GM20431 (cell line): ENCODE measurements around the gene RHBDD3.

ENCODE experiments used
- in situ Hi-C: fragments of 300-500 bp; cut with MseI, MboI; formaldehyde crosslinking; loops from one replicate; pipeline ENCODE4 v1.15.0; 2020; ENCODE audit warnings: low sequenced_read_pairs; ENCODE audit not compliant: unreplicated experiment

The RHBDD3 gene

DNA sequence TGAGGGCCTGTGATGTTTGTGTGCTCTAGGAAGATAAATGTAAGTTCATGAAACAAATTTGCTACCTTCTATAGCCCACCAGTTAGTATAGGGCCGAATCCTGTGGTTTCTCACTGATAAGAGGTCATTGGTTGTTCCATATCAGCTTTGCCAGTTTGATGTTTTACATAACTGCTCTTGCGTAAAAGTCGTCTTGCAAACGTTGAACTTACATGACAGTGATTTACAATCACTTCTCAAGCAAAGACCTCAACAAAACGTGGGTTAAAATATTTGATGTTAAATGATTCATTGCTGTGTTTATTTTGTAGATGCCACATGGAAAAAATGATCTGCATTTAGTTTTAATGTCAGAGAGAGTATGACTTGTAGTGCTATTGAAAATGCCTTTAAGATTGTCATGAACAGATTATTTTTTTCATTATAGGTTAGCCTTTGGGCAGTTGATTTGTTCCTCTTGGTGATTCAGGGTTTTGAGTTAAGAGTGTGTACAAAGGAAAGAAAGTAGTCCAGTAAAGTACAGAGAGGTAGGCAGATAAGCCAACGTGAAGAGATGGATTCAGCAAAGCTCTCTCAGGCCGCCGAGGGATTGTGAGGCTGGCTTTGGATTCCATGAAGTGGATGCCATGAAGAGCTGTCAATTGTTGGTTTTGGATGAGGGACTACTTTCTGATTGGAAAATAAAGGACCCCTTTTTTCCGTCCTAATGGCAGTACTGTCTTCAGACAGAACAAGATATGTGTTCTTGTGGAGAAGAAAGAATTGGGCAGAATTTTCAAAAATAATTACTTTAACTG lies 2.9 kb upstream of the RHBDD3 start:
- in situ Hi-C loops, result no loop called here

DNA sequence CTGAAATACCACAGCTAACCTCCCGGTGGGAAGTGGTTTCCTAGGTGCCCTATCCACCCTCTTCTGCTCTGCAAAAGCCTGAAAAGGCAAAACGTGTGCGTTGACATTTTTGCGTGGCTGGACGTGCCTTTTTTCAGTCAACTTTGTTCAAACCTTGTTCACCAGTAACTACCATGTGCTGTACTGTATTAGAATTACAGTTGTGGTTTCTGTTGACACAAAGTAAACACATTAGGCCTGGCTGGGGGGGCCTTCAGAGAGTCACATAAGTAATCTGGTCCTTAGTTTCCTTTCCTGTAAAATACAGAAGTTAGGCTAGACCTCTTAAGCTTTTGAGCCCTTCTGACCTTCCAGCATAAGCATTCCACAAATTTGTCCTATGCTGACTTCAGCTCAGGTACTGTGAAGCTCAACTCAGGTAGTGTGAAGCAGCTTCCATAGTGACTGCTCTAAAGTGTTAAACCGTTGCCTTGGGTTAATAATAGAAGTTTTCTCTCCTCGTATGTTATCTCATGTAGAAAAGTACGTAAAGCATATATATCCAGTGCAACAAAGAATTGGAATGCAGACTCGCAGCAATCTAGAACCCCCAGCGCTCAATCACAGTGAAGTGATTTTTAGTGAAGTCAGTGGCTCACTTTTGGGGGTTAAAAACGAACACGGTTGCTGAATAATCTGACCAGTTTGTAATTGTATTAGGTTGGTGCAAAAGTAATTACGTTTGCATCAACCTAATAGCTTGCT lies 2.1 kb upstream of the RHBDD3 start:
- in situ Hi-C loops, result no loop called here

DNA sequence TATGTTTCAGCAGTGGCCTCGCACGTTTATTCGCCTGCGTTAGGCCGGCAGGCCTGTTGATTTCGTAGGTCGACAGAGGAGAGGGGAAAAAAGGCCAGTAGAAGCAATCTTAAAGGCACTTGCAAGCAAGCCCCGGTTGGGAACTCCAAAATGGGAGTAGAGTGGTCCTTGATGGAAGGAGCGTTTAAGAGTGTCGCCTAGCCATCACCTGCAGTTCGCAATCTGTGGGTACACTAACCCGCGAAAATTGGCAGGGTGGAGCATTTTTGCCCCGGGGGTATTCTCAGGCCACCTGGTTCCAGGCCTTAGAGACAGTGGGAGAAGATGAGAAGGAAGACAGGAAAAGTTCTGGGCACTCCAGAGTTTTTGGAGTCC lies 1.4 kb upstream of the RHBDD3 start:
- in situ Hi-C loops, result no loop called here

DNA sequence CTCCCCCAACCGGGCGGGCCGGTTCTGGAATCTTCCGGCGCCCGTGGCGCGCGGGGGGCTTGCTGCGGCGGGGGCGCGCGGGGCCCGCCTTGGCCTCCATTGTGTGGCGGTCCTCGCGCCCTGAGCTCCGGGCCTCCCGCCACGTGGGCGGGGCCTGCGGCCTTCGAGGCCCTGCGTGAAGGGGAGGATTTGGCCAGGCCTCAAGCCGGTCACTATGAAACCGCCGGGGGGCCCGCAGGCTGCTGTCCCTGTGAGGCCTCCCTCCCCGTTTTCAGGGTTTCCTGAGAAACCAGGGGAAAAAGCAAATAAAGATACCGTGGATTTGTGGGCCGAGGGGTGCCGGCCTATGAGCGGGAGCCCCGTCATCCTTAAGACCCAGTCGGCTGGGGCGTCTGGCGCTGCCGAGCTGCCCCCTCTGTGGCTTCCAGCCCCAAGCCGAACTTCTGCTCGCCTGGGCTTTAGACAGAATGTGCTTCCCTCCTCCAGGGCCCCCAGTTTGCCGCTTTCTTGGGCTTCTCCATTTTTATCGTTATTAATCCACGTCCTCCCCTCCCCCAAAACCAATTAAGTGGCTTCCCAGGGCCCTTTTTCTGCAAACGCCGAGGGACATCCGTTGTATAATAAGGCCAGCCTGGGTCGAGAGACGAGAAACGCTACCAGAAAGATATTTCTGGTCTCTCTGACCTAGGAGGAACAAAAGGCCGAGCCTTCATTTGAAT lies 889 bp upstream of the RHBDD3 start:
- in situ Hi-C loops, result no loop called here

DNA sequence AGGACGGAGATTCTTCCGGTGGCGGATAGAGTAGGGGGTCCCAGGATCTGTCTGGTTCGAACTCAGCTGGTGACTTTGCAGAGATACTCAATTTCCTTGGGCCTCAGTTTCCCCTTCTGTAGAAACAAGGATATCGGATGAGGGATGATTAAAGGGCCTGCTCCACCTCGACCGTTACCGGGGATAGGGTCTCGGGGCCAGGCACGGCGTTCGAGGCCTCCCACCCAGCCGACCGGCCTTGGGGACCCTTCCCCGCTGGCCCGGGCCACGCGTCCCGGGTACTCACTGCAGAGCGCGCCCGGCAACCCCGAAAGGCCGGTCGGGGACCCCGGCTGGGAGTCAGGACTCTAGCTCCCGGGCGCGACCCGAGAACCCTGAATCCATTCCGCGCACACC lies 321 bp downstream of the RHBDD3 start:
- in situ Hi-C loops, result no loop called here

DNA sequence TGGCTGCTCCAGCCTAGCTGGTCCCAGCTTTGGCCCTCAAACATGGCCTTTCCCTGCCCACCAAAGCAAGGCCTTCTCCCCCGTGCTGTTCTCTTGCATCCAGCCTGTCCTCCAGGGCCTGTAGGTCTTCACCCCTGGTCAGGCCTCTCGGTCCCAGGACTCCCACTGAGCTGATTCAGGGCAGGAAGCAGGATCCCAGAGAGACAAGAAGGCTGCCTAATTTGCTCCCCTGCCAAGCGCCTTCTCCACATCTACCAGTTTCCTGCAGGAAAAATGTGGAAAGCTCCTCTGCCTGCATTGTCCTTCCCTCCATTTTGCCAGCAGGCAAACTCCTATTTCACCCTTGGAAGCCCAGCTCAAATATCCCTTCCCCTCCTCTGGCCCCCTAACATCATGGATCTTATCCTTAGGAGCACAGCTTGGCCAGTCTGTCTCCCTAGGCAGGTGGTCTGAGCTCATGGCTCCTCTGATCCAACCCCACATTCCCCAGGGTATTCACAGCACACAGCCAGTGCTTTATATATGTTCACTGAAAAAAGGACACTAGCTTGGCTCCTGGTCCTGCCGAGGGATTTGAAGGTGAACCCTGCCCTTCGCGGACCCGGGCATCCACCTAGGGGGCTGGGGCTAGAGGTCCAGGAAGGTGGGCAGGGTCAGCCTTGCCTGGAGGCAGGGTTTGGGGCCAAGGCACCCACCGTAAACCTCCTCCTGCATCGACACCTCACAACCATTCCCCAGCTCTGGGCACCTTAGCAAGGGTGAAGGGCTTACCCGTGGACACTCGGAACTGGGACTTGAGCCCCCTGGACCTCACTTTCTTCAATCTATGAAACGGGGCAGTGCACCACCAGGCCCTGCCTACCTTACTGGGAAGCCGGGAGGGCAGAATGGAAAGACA lies 968 bp downstream of the RHBDD3 start:
- in situ Hi-C loops, result no loop called here

DNA sequence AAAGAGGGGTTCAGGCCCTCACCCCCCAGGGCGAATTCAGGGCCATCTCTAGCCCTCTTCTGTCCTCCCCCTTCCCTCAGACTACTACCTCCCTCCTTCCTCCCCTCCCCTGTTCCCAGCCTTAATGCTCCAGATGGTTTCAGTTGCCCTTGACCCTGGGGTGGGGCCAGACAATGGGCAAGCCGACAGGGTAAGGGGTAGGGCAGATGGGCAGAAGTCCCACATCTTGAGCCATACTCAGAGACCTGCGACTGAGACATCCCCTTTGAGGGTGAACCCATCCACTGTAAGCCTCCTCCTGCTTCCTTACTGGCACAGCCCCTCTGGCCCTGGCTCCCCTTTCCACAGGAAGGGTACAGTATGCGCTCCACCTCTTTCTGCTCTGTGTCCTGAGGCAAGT lies 1.9 kb downstream of the RHBDD3 start:
- in situ Hi-C loops, result no loop called here

DNA sequence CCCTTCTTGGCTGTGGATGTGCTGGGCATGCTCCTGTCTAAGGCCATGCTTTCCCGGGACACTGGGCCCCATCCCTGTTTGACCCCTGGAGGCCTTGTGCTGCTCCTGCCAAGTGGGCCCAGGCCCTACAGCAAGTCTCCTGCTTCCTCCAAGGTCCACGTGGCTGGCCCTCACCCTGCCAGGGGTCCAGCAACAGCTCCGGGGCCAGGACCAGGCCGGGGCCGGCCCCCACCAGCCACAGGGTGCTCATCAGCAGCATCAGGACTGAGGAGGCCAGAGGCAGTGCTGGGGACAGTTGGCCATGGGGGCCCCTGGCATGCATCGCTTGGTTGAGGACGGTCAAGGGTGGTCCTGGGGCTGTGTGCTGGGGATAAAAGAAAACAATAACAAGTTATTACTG lies 2.5 kb downstream of the RHBDD3 start:
- in situ Hi-C loops, result no loop called here

DNA sequence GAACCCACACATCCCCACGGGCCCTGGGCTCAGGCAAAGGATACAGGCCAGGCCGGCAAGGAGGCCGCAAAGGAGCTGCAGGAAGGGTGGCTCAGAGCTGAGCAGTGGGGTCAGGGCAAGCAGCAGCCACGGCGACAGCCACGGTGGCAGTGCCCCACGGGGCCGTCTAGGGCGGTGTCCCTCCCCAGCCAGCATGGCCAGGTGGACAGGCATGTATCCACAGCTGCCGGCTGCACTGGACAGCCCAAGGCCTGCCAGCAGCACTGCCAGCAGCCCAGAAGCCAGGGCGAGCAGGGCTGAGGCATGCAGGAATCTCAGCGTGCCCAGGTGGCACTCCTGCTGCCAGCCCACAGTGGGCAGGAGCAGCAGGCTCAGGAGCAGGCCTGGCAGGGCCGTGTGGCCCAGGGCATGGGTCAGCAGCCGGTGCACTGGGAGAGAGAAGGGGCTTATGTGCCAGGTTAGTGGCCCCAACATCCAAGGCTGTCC lies 3.9 kb downstream of the RHBDD3 start:
- in situ Hi-C loops, result no loop called here

DNA sequence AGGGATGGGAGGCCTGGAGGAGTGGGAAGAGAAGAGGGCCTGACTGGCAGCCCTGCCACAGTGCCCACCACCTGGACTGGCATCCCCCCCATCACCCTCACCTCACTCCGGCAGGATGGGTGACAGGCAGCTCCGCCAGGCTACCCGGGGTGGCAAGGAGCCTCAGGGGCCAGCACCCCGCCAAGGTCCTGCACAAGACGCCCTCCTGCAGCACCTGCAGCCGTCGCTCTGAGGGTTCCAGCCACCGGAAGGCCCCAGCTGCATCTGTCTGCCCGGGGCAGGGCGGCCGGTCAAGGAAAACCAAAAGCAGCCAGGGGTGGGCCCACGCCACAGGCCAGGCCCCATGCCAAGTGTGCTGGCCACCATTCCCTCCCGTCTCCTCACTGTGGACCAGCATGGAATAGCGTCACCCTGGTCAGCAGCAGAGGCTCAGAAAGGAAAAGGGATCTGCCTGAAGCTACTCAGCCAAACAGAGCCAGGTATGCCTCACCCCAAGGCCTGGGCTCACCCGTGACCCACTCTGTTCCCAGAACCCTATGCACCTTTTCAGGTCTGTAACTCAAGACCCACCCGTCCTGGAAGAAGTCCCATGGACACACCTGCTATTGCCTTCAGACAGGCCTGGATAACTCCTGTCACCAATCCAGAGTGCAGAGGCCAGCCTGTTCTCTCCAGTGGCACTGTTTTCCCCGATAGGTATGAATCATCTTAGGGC lies 7.0 kb downstream of the RHBDD3 start:
- in situ Hi-C loops, result no loop called here

DNA sequence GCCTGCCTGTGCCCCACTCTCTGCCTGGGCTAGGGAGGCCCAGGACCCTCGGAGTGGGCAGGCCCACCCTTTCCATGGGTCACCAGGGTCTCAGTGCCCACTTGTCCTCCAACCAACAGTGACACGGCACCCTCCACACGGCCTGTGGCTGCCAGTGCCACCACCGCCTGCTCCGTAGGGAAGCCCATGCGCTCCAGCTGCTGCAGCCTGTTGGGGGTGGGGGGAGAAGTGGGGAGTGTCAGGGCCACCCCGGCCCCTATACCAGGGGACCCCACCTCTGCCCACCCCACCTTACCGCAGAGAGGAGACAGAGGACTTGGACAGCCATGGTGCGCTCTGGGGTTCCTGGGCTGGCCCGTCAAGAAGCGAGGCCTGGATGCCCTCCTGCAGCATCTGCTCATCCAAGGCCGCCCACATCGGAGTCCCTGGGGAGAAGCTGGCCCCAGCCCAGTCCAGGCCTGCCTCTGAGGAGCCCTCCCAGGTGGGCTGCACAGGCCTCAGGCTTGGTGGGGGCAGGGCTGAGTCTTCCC lies 7.7 kb downstream of the RHBDD3 start:
- in situ Hi-C loops, result no loop called here

DNA sequence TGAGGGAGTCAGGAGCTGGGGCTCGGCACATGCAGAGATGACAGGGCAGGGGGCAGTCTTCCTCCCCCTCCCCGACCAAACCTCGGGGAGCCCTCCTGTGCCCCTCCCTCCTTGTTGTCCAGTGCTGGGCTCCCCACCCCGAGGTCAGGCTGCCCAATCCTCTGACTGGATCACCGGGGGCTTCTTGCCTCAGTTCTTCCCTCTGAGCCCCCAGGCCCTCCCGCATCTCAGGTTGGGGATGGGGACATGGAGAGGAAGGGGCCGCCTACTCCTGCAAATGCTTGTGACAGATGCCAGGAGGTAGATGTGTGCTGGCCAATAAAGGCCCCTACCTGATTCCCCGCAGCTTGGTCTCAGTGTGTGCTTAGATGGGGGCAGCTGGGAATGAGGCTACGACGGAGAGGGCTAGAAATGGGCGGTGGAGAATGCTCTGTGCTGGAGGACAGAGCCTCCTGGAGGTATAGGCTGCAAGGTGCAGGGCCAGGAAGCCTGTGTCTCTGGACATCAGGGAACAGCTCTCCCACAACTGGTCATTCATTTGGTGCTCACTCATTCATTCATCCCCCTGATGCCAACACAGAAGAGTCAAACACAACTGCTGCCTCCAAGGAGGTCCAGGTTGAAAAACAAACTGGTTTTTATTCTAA lies 8.4 kb downstream of the RHBDD3 start:
- in situ Hi-C loops, result no loop called here

DNA sequence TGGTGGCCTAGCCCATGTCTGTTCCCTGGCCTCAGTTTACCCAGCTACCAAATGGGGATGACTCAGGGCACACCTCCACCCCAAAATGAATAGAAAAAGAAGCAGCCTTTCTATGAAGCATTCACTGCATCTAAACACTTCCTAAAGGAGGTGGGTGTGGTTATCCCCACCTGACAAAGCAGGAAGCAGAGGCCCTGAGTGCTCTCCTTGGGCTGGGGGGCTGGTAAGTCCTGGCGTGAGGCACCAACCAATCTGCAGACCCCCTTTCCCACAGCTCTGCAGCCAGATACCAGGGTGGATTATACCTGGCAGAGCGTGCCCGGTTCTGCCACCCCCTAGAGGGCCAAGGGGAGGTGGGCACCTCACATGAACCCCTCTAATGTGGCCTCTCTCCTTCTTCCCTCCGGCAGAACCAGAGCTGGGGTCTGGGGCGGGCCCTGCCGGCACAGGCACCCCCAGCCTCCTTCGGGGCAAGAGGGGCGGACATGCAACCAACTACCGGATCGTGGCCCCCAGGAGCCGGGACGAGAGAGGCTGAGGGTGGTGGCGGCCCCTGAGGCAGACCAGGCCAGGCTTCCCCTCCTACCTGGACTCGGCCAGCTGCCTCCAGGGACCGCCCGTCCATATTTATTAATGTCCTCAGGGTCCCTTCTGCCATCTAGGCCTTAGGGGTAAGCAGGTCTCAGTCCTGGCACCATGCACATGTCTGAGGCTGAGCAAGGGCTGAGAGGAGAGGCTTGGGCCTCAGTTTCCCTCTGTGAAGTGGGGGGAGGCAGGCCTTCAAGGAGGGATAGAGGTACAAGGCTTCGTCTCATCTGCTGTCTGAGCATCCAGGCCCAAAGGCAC lies 9.2 kb downstream of the RHBDD3 start:
- in situ Hi-C loops, result no loop called here

DNA sequence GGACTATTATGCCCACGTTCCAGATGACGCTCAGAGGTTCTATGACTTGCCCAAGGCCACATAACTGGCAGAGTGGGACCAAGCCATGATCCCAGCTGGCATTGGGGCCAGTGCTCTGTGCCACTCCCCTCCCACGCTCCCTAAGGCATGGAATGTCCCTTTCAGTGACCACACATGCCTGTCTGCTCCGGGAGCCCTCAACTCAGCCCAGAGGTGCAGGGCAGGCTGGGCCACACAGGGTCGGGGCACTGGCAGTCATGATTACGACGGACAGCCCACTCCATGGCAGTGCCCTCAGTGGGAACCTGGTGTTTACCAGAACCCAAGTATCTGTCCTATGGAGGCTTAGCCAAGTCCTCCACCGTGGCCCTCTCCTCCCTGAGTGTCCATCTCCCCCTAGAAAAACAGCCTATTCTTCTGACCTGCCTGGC lies 10.0 kb downstream of the RHBDD3 start:
- in situ Hi-C loops, result no loop called here

DNA sequence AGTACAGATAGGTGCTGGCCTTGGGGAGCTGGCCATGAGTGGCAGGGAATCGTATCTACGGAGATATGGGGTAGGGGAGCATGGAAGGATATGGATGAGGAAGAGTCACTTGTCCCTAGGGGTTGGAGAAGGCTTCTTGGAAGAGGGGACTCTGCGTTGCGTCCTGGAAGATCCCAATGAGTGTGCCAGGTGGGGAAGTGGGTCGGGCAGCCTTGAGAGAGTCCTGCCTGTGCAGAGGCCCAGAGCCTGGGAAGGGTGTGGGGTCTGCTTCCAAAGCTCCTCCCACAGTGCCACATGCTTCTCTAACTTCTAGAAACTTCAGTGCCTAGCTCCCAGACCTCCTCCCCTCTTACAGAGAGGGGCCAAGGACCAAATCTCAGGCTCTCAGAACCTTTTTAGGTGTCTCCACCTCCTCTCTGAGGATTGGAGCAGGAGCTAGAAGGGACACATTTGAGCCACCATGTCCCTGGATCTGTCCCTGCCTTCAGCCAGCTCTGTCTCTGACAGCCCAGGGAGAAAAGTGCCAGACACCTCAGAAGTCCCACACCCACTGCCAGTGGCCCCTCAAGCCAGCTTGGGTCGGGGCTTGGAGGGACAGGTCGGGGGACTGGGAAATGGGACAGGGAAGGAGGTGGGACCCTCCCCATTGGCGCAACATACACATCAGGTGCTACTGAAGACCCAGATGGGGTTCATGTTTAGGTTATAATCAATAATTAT lies 11.0 kb downstream of the RHBDD3 start:
- in situ Hi-C loops, result no loop called here

DNA sequence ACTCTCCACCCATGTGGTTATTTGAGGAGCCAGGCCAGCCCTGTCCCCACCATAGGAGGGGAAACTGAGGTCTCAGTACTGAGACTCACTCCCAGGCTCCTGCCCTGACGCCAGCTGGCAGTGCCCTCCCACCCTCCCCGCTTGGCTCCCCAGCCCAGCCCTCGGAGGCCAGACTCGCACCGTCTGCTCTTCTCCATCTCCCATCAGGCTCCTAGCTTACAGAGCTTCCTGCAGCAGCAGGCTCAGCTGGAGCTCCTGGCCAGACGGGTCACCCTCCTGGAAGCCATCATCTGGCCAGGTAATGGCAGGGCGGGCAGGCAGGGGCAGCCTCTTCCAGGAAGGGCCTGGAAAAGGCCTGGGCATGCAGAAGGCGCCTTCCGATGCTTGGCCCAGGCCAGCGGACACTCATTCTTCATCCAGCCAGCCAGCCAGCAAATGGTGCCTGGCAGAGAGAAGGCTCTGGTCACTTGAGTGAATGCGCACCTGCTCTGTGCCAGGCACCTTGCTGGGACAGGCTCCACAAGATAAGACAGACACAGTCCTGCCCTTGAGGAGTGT lies 12.6 kb downstream of the RHBDD3 start:
- in situ Hi-C loops, result no loop called here

DNA sequence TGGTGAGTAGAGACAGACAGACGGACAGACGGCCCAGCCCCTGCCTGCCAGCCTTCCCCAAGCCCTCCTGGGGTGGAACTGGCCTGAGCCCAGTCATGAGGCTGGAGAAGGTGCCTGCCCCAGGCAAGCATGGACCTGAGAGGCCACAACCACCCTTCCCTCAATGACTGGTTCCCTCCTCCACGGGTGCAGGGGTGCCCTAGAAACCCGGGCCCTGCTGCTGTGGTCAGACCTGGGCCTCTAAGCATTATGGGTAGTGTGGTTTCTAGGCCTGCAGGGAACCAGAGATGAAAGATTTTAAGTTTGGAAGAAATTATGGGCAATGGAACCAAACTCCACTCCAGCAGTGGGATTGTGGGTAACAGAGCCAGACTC lies 13.5 kb downstream of the RHBDD3 start:
- in situ Hi-C loops, result no loop called here
